CD4-positive, alpha-beta T cell treated with Interleukin-15 for 1 hour (primary cell): ENCODE data around the gene C22orf42.

Experiments used
- DNase-seq: peaks from one replicate; pipeline ENCODE4 v3.0.0-alpha.2; 2020

The C22orf42 gene

GRCh38 chr22:32132783-32133182, 26.3 kb downstream of the C22orf42 start:
- no peak for DNase-seq

GRCh38 chr22:32132126-32132525, 27.0 kb downstream of the C22orf42 start:
- no peak for DNase-seq

- DNase-seq, result no peak
Observed at GRCh38 chr22:32130464-32130863, 28.6 kb downstream of the C22orf42 start.

GRCh38 chr22:32127904-32128303, 31.2 kb downstream of the C22orf42 start:
- no peak for DNase-seq

- DNase-seq, result no peak
Observed at GRCh38 chr22:32123657-32124056, 35.4 kb downstream of the C22orf42 start.

- DNase-seq, result no peak
Observed at GRCh38 chr22:32122899-32123298, 36.2 kb downstream of the C22orf42 start.

- no peak for DNase-seq
Observed at GRCh38 chr22:32120603-32121002, 38.5 kb downstream of the C22orf42 start.

- DNase-seq, result no peak
Observed at GRCh38 chr22:32119568-32120235, 39.4 kb downstream of the C22orf42 start.

- no peak for DNase-seq
Observed at GRCh38 chr22:32112380-32112779, 46.7 kb downstream of the C22orf42 start.

GRCh38 chr22:32106930-32107329, 52.2 kb downstream of the C22orf42 start:
- no peak for DNase-seq

- no peak for DNase-seq
Observed at GRCh38 chr22:32103658-32104315, 55.3 kb downstream of the C22orf42 start.

GRCh38 chr22:32100711-32101110, 58.4 kb downstream of the C22orf42 start:
- no peak for DNase-seq
